Mesenchymal stem cell (in vitro differentiated cells and primary cell): ENCODE measurements around the gene MTMR8.

Experiments used
- DNase-seq: peaks from one replicate; pipeline ENCODE4 v3.0.0-alpha.2; 2013
- H2AFZ ChIP-seq: one replicate; pipeline ENCODE4 v1.6.1; 2013; ENCODE audit warnings: low read depth, mild to moderate bottlenecking, control low read depth, inconsistent platforms, low read length, moderate library complexity
- H2AK5ac ChIP-seq: 2 replicates; pipeline ENCODE4 v1.6.1; 2013; ENCODE audit warnings: low read length, moderate library complexity, mild to moderate bottlenecking, inconsistent platforms; ENCODE audit not compliant: severe bottlenecking
- H2BK120ac ChIP-seq: one replicate; pipeline ENCODE4 v1.6.1; 2013; ENCODE audit warnings: low read depth, mild to moderate bottlenecking, inconsistent platforms, low read length, moderate library complexity
- H2BK12ac ChIP-seq, 2 experiments: one replicate each; pipeline ENCODE4 v1.6.1; 2013; ENCODE audit warnings: inconsistent platforms in 2 of 2, low read length in 2 of 2, mild to moderate bottlenecking in 2 of 2, moderate library complexity in 2 of 2, control low read depth in 1 of 2
- H2BK15ac ChIP-seq: one replicate; pipeline ENCODE4 v1.6.1; 2013; ENCODE audit warnings: mild to moderate bottlenecking, low read depth, inconsistent platforms; ENCODE audit not compliant: poor library complexity, severe bottlenecking
- H2BK5ac ChIP-seq: 2 replicates; pipeline ENCODE4 v1.6.1; 2013; ENCODE audit warnings: low read depth, mild to moderate bottlenecking, low read length, control low read depth, inconsistent platforms; ENCODE audit not compliant: poor library complexity, severe bottlenecking
- H3K14ac ChIP-seq, 2 experiments: one replicate each; pipeline ENCODE4 v1.6.1; 2013; ENCODE audit warnings: inconsistent platforms in 2 of 2, low read length in 2 of 2, control low read depth in 1 of 2, mild to moderate bottlenecking in 1 of 2, moderate library complexity in 1 of 2
- H3K18ac ChIP-seq, 2 experiments: one replicate each; pipeline ENCODE4 v1.6.1; 2013; ENCODE audit warnings: inconsistent platforms in 2 of 2, low read length in 2 of 2, control low read depth in 1 of 2, low read depth in 1 of 2, mild to moderate bottlenecking in 1 of 2
- H3K23ac ChIP-seq, 2 experiments: one replicate each; pipeline ENCODE4 v1.6.1; 2013; ENCODE audit warnings: inconsistent platforms in 2 of 2, low read length in 2 of 2, mild to moderate bottlenecking in 2 of 2, moderate library complexity in 2 of 2, control low read depth in 1 of 2
- H3K27ac ChIP-seq: 2 replicates; pipeline ENCODE4 v1.5.1; 2013; ENCODE audit warnings: mild to moderate bottlenecking, moderate library complexity, low read length, control low read depth, inconsistent platforms; ENCODE audit not compliant: poor library complexity, severe bottlenecking
- H3K27me3 ChIP-seq, 2 experiments: 2 replicates each; pipeline versions ENCODE4 v1.6.1 to v1.7.0; 2013; ENCODE audit warnings: low read length in 2 of 2, mild to moderate bottlenecking in 2 of 2, moderate library complexity in 2 of 2, control low read depth in 1 of 2, inconsistent platforms in 1 of 2; ENCODE audit not compliant: control insufficient read depth in 1 of 2, insufficient read depth in 1 of 2
- H3K36me3 ChIP-seq, 2 experiments: 2 replicates each; pipeline versions ENCODE4 v1.6.1 to v1.7.0; 2013; ENCODE audit warnings: low read length in 2 of 2, control low read depth in 1 of 2, inconsistent platforms in 1 of 2, low read depth in 1 of 2, mild to moderate bottlenecking in 1 of 2; ENCODE audit not compliant: insufficient read depth in 2 of 2, control insufficient read depth in 1 of 2
- H3K4ac ChIP-seq, 2 experiments: one replicate each; pipeline ENCODE4 v1.6.1; 2013; ENCODE audit warnings: inconsistent platforms in 2 of 2, low read length in 2 of 2, mild to moderate bottlenecking in 2 of 2, moderate library complexity in 2 of 2, control low read depth in 1 of 2, low read depth in 1 of 2
- H3K4me1 ChIP-seq: 2 replicates; pipeline ENCODE4 v1.6.1; 2013; ENCODE audit warnings: low read depth, low read length, control low read depth; ENCODE audit not compliant: control insufficient read depth, insufficient read depth
- H3K4me2 ChIP-seq: 2 replicates; pipeline ENCODE4 v1.6.1; 2013; ENCODE audit warnings: low read length, mild to moderate bottlenecking, inconsistent platforms; ENCODE audit not compliant: poor library complexity, severe bottlenecking
- H3K4me3 ChIP-seq, 2 experiments: 2 replicates each; pipeline versions ENCODE4 v1.5.1 to v1.7.0; 2013; ENCODE audit warnings: low read length in 2 of 2, mild to moderate bottlenecking in 2 of 2, control low read depth in 1 of 2, low read depth in 1 of 2; ENCODE audit not compliant: insufficient read depth in 1 of 2
- H3K79me1 ChIP-seq: replicated peaks from 2 replicates; pipeline ENCODE4 v1.6.1; 2013; ENCODE audit warnings: mild to moderate bottlenecking, control low read depth, low read length, inconsistent platforms; ENCODE audit not compliant: poor library complexity, severe bottlenecking
- H3K9ac ChIP-seq: 2 replicates; pipeline ENCODE4 v1.7.0; 2013; ENCODE audit warnings: mild to moderate bottlenecking, low read length, moderate library complexity
- H3K9me3 ChIP-seq: 2 replicates; pipeline ENCODE4 v1.7.0; 2013; ENCODE audit warnings: mild to moderate bottlenecking, low read length; ENCODE audit not compliant: control insufficient read depth
- H4K8ac ChIP-seq: one replicate; pipeline ENCODE4 v1.6.1; 2013; ENCODE audit warnings: inconsistent platforms, mild to moderate bottlenecking, low read length, moderate library complexity
- H4K91ac ChIP-seq: one replicate; pipeline ENCODE4 v1.6.1; 2013; ENCODE audit warnings: mild to moderate bottlenecking, low read length, inconsistent platforms
- WGBS: methylation state at CpG from one replicate; pipeline ENCODE4 v1.1.7; 2013; ENCODE audit warnings: mixed read lengths; 5-methylcytosine and 5-hydroxymethylcytosine counted together

Gene MTMR8

DNA sequence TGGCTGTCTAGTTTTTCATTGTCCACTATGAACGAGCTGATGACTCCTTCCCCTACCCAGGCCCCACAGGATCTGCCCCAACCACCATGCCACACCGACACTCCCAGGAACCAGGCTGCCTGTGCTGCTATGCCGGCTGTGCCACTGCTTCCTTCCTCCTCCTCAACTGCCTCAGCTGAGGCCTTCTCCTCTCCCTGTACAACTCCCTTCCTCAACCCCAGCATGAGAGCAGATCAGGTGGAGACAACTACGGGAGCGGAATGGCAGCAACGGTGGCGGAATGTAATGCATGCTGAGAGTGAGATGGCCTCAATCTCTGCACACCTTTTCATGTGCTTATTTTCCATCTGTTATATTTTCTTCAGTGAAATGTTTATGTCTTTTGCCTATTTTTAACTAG is 88.5 kb downstream of the MTMR8 start:
- no peak overlapping the region for H4K8ac ChIP-seq
- no peak overlapping the region for H3K4me3 ChIP-seq
- H3K18ac ChIP-seq, result no peak overlapping the region
- H2AFZ ChIP-seq, result no peak overlapping the region
- peaks cover 8% of the 10 kb centered on the region for H3K9me3 ChIP-seq
- H2AK5ac ChIP-seq, result no peak overlapping the region
- DNase-seq, result no peak
- no peak overlapping the region for H3K14ac ChIP-seq
- no peak overlapping the region for H4K91ac ChIP-seq
- no peak overlapping the region for H3K4ac ChIP-seq
- H3K4me1 ChIP-seq, result no peaks in the 10 kb centered on the region
- no peak overlapping the region for H3K9ac ChIP-seq
- H2BK5ac ChIP-seq, result no peak overlapping the region
- no peak overlapping the region for H3K4me2 ChIP-seq
- H2BK15ac ChIP-seq, result no peak overlapping the region
- H3K27me3 ChIP-seq, result no peaks in the 10 kb centered on the region
- H3K23ac ChIP-seq, result no peak overlapping the region
- no peak overlapping the region for H2BK120ac ChIP-seq
- no peak overlapping the region for H3K27ac ChIP-seq
- WGBS, result 82% methylated on average over 3 of the region's 7 CpGs
- H3K36me3 ChIP-seq, result no peaks in the 10 kb centered on the region
- no peaks in the 10 kb centered on the region for H3K79me1 ChIP-seq
- no peak overlapping the region for H2BK12ac ChIP-seq

DNA sequence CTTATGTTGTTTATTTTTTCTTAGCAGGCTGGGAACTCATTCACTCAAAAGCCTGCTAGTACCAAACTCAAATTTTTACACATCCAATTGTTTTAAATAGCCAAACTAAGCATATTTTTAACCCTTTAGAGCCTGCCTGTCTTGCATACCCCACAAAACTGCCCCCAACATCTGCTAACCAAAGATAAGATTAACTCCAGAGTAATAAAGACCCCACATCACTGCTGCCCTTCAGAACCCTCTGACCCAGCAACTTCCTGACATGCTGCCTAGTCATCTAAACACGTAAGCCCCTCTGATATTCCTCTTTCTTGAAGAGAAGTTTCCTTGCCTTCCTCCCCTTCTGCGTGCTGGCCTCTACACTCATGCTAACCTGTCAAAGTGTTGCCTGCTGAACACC is 104.1 kb downstream of the MTMR8 start:
- no peak overlapping the region for H3K4me2 ChIP-seq
- H3K36me3 ChIP-seq, result no peaks in the 10 kb centered on the region
- H3K27ac ChIP-seq, result no peak overlapping the region
- H2BK120ac ChIP-seq, result no peak overlapping the region
- H3K9ac ChIP-seq, result no peak overlapping the region
- no peak overlapping the region for H2BK5ac ChIP-seq
- no peak overlapping the region for H3K18ac ChIP-seq
- no peak overlapping the region for H4K91ac ChIP-seq
- no peak overlapping the region for H3K23ac ChIP-seq
- H2BK15ac ChIP-seq, result no peak overlapping the region
- no peak overlapping the region for H2AK5ac ChIP-seq
- H3K4me3 ChIP-seq, result no peak overlapping the region
- H3K27me3 ChIP-seq, result no peaks in the 10 kb centered on the region
- no peak overlapping the region for H2BK12ac ChIP-seq
- H3K4me1 ChIP-seq, result no peaks in the 10 kb centered on the region
- WGBS, result 70% methylated on average over 2 of the region's 2 CpGs
- peaks cover 7% of the 10 kb centered on the region for H3K9me3 ChIP-seq
- H2AFZ ChIP-seq, result no peak overlapping the region
- no peaks in the 10 kb centered on the region for H3K79me1 ChIP-seq
- DNase-seq, result no peak
- no peak overlapping the region for H4K8ac ChIP-seq
- H3K14ac ChIP-seq, result no peak overlapping the region
- H3K4ac ChIP-seq, result no peak overlapping the region

DNA sequence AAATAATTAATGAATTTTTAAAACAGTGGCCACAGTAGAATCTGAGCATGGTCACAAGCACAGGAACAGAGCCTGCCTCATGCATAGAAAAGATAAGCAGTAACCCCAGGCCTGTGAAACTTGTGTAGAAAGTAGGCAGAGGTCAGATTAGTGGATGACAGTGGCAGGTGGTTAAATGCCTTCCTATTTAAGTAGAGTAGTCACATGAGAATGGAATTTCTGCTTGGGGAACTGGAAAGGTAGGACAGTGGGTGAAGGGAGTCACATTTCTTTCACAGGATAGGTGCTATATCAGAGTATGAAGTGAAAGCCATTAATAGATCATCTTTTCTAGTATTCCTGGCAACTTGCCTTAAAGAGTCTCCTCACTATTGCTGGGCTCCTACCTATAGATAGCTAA is 130.0 kb downstream of the MTMR8 start:
- Histone ChIP-seq H3K27me3 (no peaks in the 10 kb centered on the region), H2BK12ac (no peak overlapping the region), H3K18ac (no peak overlapping the region), H3K9ac (no peak overlapping the region), H3K4ac (no peak overlapping the region), H3K27ac (no peak overlapping the region), H4K8ac (no peak overlapping the region), H3K4me2 (no peak overlapping the region), H3K9me3 (no peaks in the 10 kb centered on the region), H2BK120ac (no peak overlapping the region), H3K14ac (no peak overlapping the region), H2AK5ac (no peak overlapping the region), H3K79me1 (no peaks in the 10 kb centered on the region), H3K36me3 (no peaks in the 10 kb centered on the region), H2AFZ (no peak overlapping the region), H4K91ac (no peak overlapping the region), H2BK15ac (no peak overlapping the region), H3K23ac (no peak overlapping the region), H3K4me3 (no peak overlapping the region), H2BK5ac (no peak overlapping the region), H3K4me1 (no peaks in the 10 kb centered on the region)
- no peak for DNase-seq

DNA sequence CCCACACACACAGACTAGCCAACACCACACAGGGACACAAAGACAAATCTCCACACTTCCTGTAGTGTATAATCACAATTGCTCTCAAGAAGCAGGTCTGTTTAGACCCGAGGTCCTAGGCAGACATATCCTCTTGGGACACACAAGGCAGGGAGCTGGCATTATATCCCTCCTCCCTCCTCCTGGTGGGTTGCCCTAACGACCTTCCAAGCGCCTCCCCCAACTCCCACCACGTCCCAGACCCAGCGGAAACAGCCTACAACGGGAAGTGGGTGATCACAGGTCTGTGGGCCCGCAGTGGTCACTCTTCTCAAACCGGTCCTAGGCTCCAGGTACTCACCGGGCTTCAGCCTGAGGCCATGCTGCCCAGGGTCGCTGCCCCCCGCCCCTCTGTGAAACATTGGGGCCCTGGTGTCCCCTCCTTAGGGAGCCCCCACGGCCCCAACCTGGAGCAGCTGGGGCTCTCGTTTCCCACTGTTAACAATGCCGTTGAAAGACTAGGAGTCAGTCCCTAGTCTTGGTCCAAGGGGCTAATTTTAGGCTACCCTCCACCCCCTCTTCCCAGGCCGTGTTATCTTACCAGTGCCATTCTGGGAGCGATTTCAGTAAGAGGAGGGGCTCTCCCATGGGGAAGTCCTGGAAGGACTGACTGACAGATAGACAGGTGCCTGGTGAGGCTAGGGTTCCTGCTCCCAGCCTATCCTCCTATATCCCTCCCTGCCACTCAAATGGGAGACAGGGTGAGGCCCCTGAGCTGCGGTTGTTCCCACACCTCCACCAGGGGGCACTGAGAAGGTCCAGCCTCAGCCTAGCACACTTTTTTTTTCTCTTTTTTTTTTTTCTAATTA is 164.9 kb downstream of the MTMR8 start, which contains the start of gene ASB12:
Gene ASB12 (minus strand): TSS at position 485 of the 848 bp plus-strand sequence. CDS start 4,957 bp downstream, outside the sequence.
- no peaks in the 10 kb centered on the region for H3K4me1 ChIP-seq
- H2AK5ac ChIP-seq, result no peak within 1 kb of the TSS
- no peak within 1 kb of the TSS for H3K4me3 ChIP-seq
- H2BK5ac ChIP-seq, result no peak within 1 kb of the TSS
- no peak within 1 kb of the TSS for H3K27ac ChIP-seq
- H2AFZ ChIP-seq, result no peak within 1 kb of the TSS
- H4K91ac ChIP-seq, result no peak within 1 kb of the TSS
- no peaks in the 10 kb centered on the region for H3K9me3 ChIP-seq
- peaks cover 0 to 19% of the 10 kb centered on the region in 2 experiments for H3K27me3 ChIP-seq
- no peak for DNase-seq
- H4K8ac ChIP-seq, result no peak within 1 kb of the TSS
- H2BK12ac ChIP-seq, result no peak within 1 kb of the TSS
- H3K18ac ChIP-seq, result no peak within 1 kb of the TSS
- no peak within 1 kb of the TSS for H2BK120ac ChIP-seq
- 70% methylated on average over 11 of the region's 17 CpGs for WGBS
- H3K36me3 ChIP-seq, result no peaks in the 10 kb centered on the region
- H3K9ac ChIP-seq, result no peak within 1 kb of the TSS
- no peak within 1 kb of the TSS for H2BK15ac ChIP-seq
- H3K4me2 ChIP-seq, result no peak within 1 kb of the TSS
- no peak within 1 kb of the TSS for H3K23ac ChIP-seq
- no peaks in the 10 kb centered on the region for H3K79me1 ChIP-seq
- no peak within 1 kb of the TSS for H3K14ac ChIP-seq
- H3K4ac ChIP-seq, result no peak within 1 kb of the TSS
